ENCODE measurements around the gene OAF.

Gene OAF

GRCh38 chr11:120233207-120233803, 22.5 kb downstream of the OAF start:
- H3K4me3 ChIP-seq (replicated peaks; ENCODE audit: low read depth, low read length): no peak overlapping the region
- no peak for DNase-seq (ENCODE audit: extremely low read depth, insufficient read length)
- H3K27me3 ChIP-seq (replicated peaks; ENCODE audit: control insufficient read depth, insufficient read depth, low read length): peaks cover 5% of the 10 kb centered on the region
- TF ChIP-seq, protein P1, sequence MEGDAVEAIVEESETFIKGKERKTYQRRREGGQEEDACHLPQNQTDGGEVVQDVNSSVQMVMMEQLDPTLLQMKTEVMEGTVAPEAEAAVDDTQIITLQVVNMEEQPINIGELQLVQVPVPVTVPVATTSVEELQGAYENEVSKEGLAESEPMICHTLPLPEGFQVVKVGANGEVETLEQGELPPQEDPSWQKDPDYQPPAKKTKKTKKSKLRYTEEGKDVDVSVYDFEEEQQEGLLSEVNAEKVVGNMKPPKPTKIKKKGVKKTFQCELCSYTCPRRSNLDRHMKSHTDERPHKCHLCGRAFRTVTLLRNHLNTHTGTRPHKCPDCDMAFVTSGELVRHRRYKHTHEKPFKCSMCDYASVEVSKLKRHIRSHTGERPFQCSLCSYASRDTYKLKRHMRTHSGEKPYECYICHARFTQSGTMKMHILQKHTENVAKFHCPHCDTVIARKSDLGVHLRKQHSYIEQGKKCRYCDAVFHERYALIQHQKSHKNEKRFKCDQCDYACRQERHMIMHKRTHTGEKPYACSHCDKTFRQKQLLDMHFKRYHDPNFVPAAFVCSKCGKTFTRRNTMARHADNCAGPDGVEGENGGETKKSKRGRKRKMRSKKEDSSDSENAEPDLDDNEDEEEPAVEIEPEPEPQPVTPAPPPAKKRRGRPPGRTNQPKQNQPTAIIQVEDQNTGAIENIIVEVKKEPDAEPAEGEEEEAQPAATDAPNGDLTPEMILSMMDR (IDR thresholded peaks at IDR 0.05; ENCODE audit: insufficient read depth, low read length, poor library complexity, severe bottlenecking): no peak
- no peaks in the 10 kb centered on the region for H3K36me3 ChIP-seq (ENCODE audit: control insufficient read depth, insufficient read depth, low read length)

DNA sequence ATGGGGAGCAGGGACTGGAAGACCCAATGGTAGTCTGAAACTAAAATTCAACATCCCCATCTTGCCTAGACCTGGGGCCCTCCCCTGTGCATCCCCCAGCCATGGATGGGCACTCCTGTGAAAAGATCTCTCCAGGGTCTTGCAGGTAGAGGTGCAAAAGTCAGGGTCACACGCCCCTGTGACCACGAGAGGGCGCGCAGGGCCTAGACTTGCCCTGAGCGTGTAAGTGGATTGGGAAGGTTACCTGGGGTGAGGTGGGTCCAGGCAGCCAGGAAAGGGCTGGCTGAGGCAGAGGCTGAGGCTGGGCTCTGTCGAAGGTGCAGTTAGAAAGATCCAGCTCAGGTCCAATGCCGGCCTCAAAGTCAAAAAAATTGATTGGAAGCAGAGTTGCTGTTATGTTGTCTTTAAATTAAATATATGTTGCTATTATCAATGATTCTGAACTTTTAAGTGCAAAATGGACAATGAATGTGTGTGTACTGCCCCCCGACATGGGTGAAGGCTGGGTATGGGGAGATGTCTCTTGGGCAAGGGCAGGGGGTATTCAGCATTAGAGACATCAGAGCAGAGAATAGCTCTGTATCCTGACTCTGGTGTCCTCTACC, 24.3 kb downstream of the OAF start:
- peak; percentile 69 for DNase-seq (ENCODE audit: extremely low read depth, insufficient read length)
- Histone ChIP-seq H3K36me3 (ENCODE audit: control insufficient read depth, insufficient read depth, low read length) (no peaks in the 10 kb centered on the region), H3K4me3 (replicated peaks; ENCODE audit: low read depth, low read length) (no peak overlapping the region), H3K27me3 (replicated peaks; ENCODE audit: control insufficient read depth, insufficient read depth, low read length) (peaks cover 7% of the 10 kb centered on the region)
- TF ChIP-seq, protein P1 (IDR thresholded peaks at IDR 0.05; ENCODE audit: insufficient read depth, low read length, poor library complexity, severe bottlenecking): peak; percentile 91

DNA sequence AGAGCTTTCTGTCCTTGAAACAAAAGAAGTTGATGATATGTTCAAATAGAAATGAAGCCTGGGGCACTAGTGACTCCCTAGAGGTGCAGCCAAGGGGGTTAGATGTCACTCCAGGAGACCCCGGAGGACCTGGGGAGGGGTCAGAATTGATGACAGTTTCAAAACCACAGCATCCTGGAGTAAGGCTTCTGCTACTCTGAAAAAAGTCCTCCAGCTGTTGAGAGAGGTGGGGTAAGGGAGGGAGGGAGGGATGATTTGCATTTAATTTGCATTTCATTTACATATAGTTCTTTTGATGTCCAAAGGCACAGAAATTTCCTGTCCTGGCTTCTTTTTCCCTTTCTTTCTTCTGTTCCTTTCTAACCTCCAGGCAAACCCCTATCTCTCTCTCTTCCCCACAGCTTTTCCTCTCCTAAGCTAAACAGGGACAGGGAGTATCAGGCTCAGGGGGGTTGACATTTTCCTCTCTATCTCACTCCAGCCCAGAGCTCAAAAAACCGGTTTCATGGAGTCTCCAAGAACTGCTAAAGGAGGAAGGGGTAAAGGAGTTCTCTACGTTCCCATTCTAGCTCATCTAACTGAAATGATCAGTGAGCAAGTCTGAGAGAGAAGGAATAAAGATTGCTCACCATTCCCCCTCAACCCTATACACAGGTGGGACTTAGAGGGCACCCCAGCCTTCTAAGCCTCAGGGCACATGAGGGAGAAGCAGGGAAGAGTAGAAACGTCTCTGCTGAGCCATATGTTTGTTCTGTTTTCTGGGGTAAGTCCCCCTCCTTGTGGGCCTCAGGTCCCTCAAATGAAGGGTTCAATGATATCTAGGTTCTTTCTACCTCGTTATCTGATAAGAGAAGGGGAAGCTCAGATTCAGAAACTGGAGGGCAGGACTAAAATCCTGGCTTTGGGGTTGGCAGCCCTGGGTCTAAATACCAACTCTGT, 25.6 kb downstream of the OAF start:
- Histone ChIP-seq H3K36me3 (ENCODE audit: control insufficient read depth, insufficient read depth, low read length) (no peaks in the 10 kb centered on the region), H3K27me3 (replicated peaks; ENCODE audit: control insufficient read depth, insufficient read depth, low read length) (peaks cover 7% of the 10 kb centered on the region), H3K4me3 (replicated peaks; ENCODE audit: low read depth, low read length) (no peak overlapping the region)
- TF ChIP-seq, protein P1 (IDR thresholded peaks at IDR 0.05; ENCODE audit: insufficient read depth, low read length, poor library complexity, severe bottlenecking): no peak
- no peak for DNase-seq (ENCODE audit: extremely low read depth, insufficient read length)

- Histone ChIP-seq H3K4me3 (replicated peaks; ENCODE audit: low read depth, low read length) (no peak overlapping the region), H3K27me3 (replicated peaks; ENCODE audit: control insufficient read depth, insufficient read depth, low read length) (peaks cover 4% of the 10 kb centered on the region), H3K36me3 (ENCODE audit: control insufficient read depth, insufficient read depth, low read length) (no peaks in the 10 kb centered on the region)
- TF ChIP-seq, protein P1 (IDR thresholded peaks at IDR 0.05; ENCODE audit: insufficient read depth, low read length, poor library complexity, severe bottlenecking): no peak
- no peak for DNase-seq (ENCODE audit: extremely low read depth, insufficient read length)
Observed at GRCh38 chr11:120238968-120239620, 28.3 kb downstream of the OAF start.

GRCh38 chr11:120239713-120240640, 29.1 kb downstream of the OAF start, which contains the start of gene POU2F3:
Gene POU2F3 (plus strand): TSS chr11:120240140. CDS start chr11:120240344, 204 bp downstream.
- Histone ChIP-seq H3K4me3 (replicated peaks; ENCODE audit: low read depth, low read length) (no peak within 1 kb of the TSS), H3K36me3 (ENCODE audit: control insufficient read depth, insufficient read depth, low read length) (no peaks in the 10 kb centered on the region), H3K27me3 (replicated peaks; ENCODE audit: control insufficient read depth, insufficient read depth, low read length) (peaks cover 2% of the 10 kb centered on the region)
- TF ChIP-seq, protein P1 (IDR thresholded peaks at IDR 0.05; ENCODE audit: insufficient read depth, low read length, poor library complexity, severe bottlenecking): peak; percentile 34
- DNase-seq (ENCODE audit: extremely low read depth, insufficient read length): no peak
